ENCODE measurements around the gene CYB561D2.

Gene CYB561D2

DNA sequence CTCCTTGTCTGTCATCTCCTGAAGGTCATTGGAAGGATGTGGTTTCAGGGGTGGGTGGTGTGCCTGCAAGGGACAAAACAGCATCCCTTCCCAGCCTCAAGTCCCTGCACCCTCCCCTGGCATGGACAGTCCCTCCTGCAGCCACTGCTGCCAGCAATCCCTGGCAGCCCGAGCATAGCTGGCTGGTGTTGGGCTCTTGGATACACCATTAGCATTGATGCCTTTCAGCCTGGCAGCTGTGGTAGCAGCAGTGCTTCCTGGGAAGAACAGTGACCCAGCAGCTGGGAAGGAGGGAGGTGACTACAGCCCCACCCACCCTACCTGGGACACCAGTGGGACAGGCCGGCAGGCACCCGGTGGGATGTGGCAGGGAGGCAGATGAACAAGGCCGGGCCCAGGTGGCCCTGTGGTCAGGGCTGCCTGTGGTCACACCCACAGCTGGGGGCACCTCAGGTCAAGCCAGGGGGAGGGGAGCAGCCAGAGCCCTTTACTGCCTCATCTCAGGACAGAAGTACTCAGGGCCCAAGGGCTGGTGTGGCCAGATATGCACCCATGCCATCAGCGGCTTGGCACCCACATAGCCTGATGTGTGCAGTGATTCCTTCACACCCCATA is 41.5 kb downstream of the CYB561D2 start:
- no peak for DNase-seq

DNA sequence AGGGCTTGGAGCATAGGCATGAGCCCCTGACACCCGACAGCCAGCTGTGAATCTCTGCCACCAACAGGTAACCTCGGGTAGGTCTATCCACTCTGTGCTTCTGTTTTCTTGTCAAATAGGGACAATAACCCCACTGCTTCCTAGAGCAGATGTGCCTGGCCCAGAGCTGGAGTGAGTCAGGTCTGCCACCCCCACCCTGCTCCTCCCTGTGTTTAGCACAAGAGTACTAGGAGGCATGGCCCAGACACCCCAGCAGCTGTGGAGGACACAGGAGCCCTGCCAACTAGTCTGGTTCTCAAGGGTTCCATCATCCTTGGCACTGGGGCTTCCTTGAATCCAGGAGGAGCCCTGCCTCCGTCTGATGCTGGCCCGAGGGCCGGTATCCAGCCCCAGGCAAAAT is 42.4 kb downstream of the CYB561D2 start:
- DNase-seq = no peak

DNA sequence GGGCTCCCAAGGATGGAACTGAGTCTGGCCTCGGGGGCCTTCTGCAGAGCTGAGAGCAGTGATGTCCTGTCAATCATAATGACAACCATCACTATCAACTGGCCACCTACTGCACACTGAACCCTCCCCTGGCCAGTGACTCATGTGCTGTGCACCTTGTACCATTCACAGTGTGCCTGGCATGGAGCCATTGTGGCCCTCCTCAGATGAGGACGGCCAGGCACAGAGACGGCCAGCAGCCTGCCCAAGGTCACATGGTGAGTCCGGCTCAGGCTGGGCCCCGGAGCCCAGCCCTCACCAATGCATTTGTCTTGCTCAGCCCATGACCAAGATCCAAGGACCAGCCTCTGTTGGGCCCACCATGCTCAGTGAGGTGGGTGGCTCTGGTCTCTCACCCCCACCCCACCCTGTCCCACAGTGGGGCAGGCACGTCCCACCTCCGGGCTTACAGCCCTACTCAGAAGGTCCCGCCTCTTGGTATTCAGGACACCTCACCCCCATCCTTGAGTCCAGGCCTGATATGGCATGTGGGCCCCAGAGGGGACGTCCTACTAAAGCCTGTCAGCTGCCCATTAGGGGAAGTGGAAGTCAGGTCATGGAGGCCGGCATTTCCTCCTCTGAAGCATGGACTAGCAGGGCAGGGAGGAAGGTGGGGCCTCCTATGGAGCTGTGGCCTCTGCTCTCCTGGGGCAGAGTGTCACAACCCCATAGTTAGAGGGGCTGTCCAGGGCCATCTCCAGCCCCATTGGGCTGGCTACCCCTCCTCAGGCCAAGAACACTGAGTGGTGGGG is 44.6 kb downstream of the CYB561D2 start:
- no peak for DNase-seq

DNA sequence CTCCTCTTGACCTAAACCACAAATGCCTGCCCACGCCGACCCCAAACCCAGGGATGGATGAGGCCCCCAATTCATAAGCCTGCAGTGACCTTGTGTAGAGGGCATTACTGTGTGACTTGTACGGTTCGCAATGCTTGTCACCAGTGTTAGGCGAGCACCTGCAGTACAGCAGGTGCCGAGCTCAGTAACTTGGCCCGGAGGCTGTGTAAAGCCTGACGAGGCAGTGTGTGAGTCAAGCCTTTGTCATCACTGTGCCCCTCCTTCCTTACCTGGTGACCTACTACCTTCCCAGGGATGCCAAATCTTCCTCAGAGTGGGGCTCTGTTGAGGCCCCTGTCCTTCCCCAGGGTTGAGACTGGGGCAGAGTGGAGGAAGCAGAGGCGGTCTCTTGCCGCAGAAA is 45.8 kb downstream of the CYB561D2 start:
- DNase-seq = no peak

DNA sequence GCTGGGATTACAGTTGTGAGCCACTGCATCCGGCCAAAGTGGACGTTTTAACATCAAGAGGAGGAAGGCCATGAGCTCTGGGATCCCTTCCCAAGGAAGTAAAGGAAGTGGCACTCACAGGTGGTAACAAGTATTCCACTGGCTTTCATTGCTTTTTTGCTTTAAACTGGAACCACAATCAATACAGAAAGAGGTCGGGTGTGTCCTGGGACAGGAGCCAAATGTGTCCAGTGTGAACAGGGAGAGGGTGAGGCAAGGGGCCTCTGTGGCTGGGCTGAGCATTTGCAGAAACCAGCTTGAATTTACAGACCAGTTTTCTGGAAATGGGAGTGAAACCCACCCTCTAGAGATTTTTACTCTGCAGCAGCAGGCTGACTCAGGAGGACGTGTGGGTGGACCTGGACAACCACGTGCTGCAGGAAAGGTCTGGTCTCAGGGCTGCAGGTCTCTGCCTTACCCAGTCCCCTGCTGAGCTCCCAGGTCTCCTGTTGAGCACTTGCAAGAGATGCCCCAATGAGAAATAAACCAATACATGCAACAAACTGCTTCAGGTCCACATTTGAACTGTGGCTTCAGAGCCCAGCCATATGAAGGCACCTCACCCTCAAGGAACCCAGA is 51.4 kb downstream of the CYB561D2 start:
- no peak for DNase-seq
